ENCODE results near the gene PPP1R15A. TPM values are rescaled to one million over a fixed set of nuclear protein-coding genes. Genes with fewer than 3 reads are reported as not detected.

Gene PPP1R15A
- total RNA-seq, 1 donor from 2014 or later, result 10.6 TPM

DNA sequence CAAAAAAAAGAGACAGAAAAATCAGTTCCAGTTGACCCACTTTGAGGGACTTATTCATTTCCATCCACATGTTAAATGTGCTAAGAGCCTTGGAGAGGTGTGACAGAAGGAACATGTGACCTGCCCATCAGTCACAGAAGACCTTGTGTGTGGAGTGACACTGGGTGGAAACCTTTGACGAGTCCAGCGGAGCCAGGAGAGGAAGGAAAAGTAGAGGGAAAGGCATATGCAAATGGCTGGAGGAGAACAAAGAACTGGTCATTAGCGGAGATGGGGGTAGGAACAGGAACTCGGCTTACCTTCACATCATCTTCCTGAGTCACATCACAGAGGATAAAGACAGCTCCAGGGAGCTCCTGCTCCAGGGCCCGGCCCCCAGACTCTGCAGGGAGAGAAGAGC is 38.2 kb upstream of the PPP1R15A start:
- no peak overlapping the region for H2AFZ ChIP-seq (replicated peaks)
- H3K9ac ChIP-seq, result no peak overlapping the region
- no peak overlapping the region for H3K4me2 ChIP-seq
- H3K4me3 Mint-ChIP-seq, result peak overlapping the region; percentile 52
- peaks cover 15% of the 10 kb centered on the region for H3K36me3 Mint-ChIP-seq
- H3K27ac Mint-ChIP-seq, result no peak overlapping the region
- H3K27me3 ChIP-seq, result no peaks in the 10 kb centered on the region
- H3K4me1 ChIP-seq, result no peaks in the 10 kb centered on the region
- no peaks in the 10 kb centered on the region for H3K9me3 ChIP-seq (ENCODE audit: low read depth)
- TF ChIP-seq EZH2phosphoT487 (IDR thresholded peaks at IDR 0.05) (no peak), EZH2 (IDR thresholded peaks at IDR 0.05) (no peak)
- TF ChIP-seq, protein P1, sequence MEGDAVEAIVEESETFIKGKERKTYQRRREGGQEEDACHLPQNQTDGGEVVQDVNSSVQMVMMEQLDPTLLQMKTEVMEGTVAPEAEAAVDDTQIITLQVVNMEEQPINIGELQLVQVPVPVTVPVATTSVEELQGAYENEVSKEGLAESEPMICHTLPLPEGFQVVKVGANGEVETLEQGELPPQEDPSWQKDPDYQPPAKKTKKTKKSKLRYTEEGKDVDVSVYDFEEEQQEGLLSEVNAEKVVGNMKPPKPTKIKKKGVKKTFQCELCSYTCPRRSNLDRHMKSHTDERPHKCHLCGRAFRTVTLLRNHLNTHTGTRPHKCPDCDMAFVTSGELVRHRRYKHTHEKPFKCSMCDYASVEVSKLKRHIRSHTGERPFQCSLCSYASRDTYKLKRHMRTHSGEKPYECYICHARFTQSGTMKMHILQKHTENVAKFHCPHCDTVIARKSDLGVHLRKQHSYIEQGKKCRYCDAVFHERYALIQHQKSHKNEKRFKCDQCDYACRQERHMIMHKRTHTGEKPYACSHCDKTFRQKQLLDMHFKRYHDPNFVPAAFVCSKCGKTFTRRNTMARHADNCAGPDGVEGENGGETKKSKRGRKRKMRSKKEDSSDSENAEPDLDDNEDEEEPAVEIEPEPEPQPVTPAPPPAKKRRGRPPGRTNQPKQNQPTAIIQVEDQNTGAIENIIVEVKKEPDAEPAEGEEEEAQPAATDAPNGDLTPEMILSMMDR (IDR thresholded peaks at IDR 0.05), result no peak
- DNase-seq (ENCODE audit: low spot score), result no peak
- no peaks in the 10 kb centered on the region for H3K36me3 ChIP-seq
- no peaks in the 10 kb centered on the region for H3K9me3 Mint-ChIP-seq
- peaks cover 27% of the 10 kb centered on the region for H3F3A ChIP-seq (ENCODE audit: low read depth)
- H4K20me1 ChIP-seq (ENCODE audit: low read depth), result no peaks in the 10 kb centered on the region
- H3K27me3 Mint-ChIP-seq (ENCODE audit: insufficient read depth, low read depth), result no peaks in the 10 kb centered on the region
- no peaks in the 10 kb centered on the region for H3K79me2 ChIP-seq (ENCODE audit: low read depth)
- peaks cover 25% of the 10 kb centered on the region for H3K4me1 Mint-ChIP-seq
- H3K27ac ChIP-seq, result no peak overlapping the region
- H3K4me3 ChIP-seq, result no peak overlapping the region

DNA sequence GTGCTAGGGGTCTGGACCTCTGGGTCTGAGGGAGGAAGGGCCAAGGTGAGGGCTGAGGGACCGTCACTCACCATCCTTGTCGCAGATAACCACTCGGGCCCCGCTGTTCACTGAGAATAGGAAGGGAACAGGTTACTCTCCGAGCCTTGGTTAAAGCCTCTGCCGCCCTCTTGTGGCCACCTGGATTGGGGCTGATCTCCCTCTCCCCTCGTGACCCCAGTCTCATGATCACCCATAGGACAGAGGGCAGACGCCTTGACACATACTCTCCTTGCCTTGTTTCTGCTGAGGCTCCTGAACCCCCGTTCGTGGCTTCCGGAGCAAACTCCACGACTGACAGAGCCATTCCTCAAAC is 36.5 kb upstream of the PPP1R15A start:
- Histone ChIP-seq H3K4me3 (peak overlapping the region; percentile 53), H2AFZ (replicated peaks) (peak overlapping the region; percentile 8), H3K36me3 (no peaks in the 10 kb centered on the region), H3K4me2 (peak overlapping the region; percentile 87), H3K9ac (no peak overlapping the region), H3F3A (ENCODE audit: low read depth) (peaks cover 27% of the 10 kb centered on the region), H3K79me2 (ENCODE audit: low read depth) (no peaks in the 10 kb centered on the region), H3K27me3 (no peaks in the 10 kb centered on the region), H3K4me1 (no peaks in the 10 kb centered on the region), H3K9me3 (ENCODE audit: low read depth) (no peaks in the 10 kb centered on the region), H3K27ac (peak overlapping the region; percentile 68), H4K20me1 (ENCODE audit: low read depth) (no peaks in the 10 kb centered on the region)
- Mint-ChIP-seq H3K4me1 (peaks cover 27% of the 10 kb centered on the region), H3K36me3 (peaks cover 15% of the 10 kb centered on the region), H3K4me3 (peak overlapping the region; percentile 88), H3K27ac (peak overlapping the region; percentile 68), H3K9me3 (no peaks in the 10 kb centered on the region), H3K27me3 (ENCODE audit: insufficient read depth, low read depth) (peaks cover 2% of the 10 kb centered on the region)
- TF ChIP-seq EZH2phosphoT487 (IDR thresholded peaks at IDR 0.05), result no peak
- TF ChIP-seq, protein P1 (IDR thresholded peaks at IDR 0.05), result peak; percentile 84
- peak; percentile 95 for DNase-seq (ENCODE audit: low spot score)

DNA sequence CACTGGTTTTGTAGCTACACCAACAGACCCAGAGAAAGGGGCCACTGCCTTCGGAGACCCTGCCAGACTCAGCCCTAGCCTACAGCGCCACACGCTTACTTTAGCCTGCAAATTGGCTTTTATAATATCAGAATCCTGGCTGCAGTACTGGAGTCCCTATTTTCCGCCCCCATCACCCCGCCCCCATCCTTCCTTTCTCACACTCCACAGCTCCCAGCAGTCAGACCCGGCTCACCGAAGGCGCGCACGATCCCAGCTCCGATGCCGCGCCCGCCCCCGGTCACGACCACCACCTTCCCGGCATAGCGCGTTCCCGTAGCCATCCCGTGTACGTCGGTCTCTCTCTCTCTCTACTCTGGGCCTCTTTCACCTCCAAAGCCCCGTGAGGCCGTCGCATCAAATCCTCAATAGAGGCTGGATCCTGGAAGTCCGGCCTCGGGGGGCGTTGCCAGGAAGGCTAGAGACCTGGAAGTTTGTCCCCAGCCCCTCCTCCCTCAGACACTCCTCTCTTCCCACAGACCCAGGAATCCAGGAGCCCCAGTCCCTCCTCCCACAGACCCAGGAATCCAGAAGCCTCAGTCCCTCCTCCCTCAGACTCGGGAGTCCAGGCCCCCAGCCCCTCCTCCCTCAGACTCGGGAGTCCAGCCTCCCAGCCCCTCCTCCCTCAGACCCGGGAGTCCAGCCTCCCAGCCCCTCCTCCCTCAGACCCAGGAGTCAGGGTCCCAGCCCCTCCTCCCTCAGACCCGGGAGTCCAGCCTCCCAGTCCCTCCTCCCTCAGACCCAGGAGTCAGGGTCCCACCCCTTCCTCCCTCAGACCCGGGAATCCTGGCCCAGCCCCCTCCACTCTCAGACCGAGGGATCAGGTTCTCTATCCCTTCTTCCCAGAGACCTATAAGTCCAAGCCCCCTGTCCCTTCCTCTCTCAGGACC is 35.9 kb upstream of the PPP1R15A start, which contains the start of gene HSD17B14:
Gene HSD17B14, minus strand, starts transcription at position 403 of the 929 bp plus-strand sequence. Its CDS starts 80 bp downstream, at position 323.
- Histone ChIP-seq H3K36me3 (no peaks in the 10 kb centered on the region), H3K27ac (peak within 1 kb of the TSS; percentile 75), H3K4me3 (peak within 1 kb of the TSS; percentile 53), H3F3A (ENCODE audit: low read depth) (peaks cover 27% of the 10 kb centered on the region), H3K27me3 (no peaks in the 10 kb centered on the region), H3K9me3 (ENCODE audit: low read depth) (no peaks in the 10 kb centered on the region), H2AFZ (replicated peaks) (peak within 1 kb of the TSS; percentile 43), H3K9ac (no peak within 1 kb of the TSS), H3K4me1 (no peaks in the 10 kb centered on the region), H3K4me2 (peak within 1 kb of the TSS; percentile 87), H4K20me1 (ENCODE audit: low read depth) (no peaks in the 10 kb centered on the region), H3K79me2 (ENCODE audit: low read depth) (no peaks in the 10 kb centered on the region)
- Mint-ChIP-seq H3K4me1 (peaks cover 27% of the 10 kb centered on the region), H3K36me3 (peaks cover 14% of the 10 kb centered on the region), H3K9me3 (no peaks in the 10 kb centered on the region), H3K4me3 (peak within 1 kb of the TSS; percentile 88), H3K27me3 (ENCODE audit: insufficient read depth, low read depth) (peaks cover 2% of the 10 kb centered on the region), H3K27ac (peak within 1 kb of the TSS; percentile 68)
- peak; percentile 91 for DNase-seq (ENCODE audit: low spot score)
- TF ChIP-seq EZH2 (IDR thresholded peaks at IDR 0.05) (peak; percentile 20), EZH2phosphoT487 (IDR thresholded peaks at IDR 0.05) (no peak)
- TF ChIP-seq, protein P1 (IDR thresholded peaks at IDR 0.05), result no peak
